ENCODE measurements around the gene CYTH2. TPM values are rescaled to one million over a fixed set of nuclear protein-coding genes. Genes with fewer than 3 reads are reported as not detected.

Gene CYTH2
- 10 to 100 TPM; 68.3 to 75.6 TPM for total RNA-seq
- long read RNA-seq, full-length matches to known transcripts = 43 of 70 reads
- long read RNA-seq, partial matches to known transcripts = 19 of 70 reads
- long read RNA-seq, other reads (novel, unspliced or antisense) = 8 of 70 reads

- peak; percentile 73 for ATAC-seq
Observed at GRCh38 chr19:48469289-48469881, at the start of gene CYTH2. CYTH2 (plus strand) TSS chr19:48469369; CDS start chr19:48469508, 139 bp downstream.

GRCh38 chr19:48421548-48421947 is 47.6 kb upstream of the CYTH2 start:
- DNase-seq = no peak
- ATAC-seq = no peak
- intact Hi-C loops (cut with DNase I, micrococcal nuclease) = no loop called here

More at GRCh38 chr19:48469289-48469881, at the start of gene CYTH2:
- intact Hi-C loops (cut with DNase I, micrococcal nuclease) = no loop called here
- peak; percentile 88 to 91 for DNase-seq

DNA sequence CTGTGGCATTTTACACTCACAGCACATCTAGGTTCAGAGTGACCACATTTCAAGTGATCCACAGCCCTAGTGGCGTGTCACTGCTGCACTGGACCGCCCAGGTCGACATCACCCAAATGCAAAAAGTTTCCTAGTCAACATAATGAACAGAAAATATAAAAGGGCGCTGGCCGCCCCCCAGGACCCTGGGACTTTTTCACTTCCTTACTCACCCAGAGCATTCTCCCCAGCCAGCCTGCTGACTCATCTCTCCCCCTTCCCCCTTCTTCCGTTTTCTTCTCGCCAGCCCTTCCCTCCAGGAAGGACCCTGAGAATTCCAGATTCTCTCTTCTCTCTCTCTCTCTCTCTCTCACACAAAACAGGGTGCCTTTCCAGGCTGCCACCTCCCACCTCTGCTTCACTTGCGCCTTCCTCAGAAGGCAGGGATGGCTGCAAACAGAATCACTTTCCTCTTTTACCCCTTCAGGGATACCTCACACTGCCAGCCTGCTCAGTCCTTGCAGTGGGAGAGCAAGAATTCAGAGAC is 44.4 kb upstream of the CYTH2 start:
- ATAC-seq (peak; percentile 20), DNase-seq (peak in 1 of 2 donors; percentile 12)
- intact Hi-C loops (cut with DNase I, micrococcal nuclease) = no loop called here

- no peak for DNase-seq
- no peak for ATAC-seq
- intact Hi-C loops (cut with DNase I, micrococcal nuclease) = no loop called here
Observed at GRCh38 chr19:48428670-48429069, 40.5 kb upstream of the CYTH2 start.

GRCh38 chr19:48433337-48433736 is 35.8 kb upstream of the CYTH2 start:
- DNase-seq (no peak), ATAC-seq (no peak)
- intact Hi-C loops (cut with DNase I, micrococcal nuclease) = no loop called here

DNA sequence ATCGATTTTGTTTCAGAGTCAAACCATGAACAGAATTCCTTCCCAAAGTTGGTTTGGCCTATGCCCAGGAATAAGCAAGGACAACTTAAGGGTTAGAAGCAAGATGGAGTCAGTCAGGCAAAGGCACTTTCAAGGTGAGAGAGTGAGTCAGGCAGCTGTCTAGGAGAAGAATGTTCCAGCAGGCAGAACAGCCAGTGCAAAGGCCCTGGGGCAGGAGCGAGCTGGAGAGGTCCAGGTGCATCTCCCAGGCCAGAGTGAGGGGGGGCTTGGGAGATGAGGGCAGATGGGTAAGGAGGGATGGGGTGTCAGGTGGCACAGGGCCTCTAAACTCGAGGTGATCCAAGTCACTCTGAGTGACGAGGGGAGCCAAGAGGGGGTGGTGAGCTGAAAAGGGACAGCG is 32.6 kb upstream of the CYTH2 start:
- intact Hi-C loops (cut with DNase I, micrococcal nuclease) = no loop called here
- ATAC-seq (no peak), DNase-seq (no peak)

DNA sequence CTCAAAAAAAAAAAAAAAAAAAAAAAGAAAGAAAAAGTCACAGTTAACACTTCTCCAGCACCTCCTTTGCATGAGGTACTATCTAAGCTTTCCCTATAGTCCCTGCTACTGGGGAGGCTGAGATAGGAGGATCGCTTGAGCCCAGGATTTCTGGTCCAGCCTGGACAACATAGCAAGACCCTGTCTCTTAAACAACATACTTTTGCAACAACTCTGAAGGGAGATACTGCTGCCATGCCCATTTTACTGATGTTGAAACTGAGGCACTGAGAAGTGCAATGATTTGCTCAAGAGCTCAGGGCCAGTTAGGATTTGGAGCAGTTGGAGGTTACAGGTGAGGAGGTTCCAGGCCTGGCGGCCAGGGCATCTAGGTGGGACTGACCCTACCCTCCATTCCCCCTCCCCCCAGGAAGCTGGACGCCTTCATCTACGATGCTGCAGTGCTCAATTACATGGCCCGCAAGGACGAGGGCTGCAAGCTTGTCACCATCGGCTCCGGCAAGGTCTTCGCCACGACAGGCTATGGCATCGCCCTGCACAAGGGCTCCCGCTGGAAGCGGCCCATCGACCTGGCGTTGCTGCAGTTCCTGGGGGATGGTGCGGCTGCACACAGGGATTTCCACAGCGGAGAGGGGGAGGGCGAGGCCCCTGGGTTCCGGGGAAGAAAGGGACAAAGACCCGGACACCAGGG is 27.7 kb upstream of the CYTH2 start:
- intact Hi-C loops (cut with DNase I, micrococcal nuclease) = no loop called here
- ATAC-seq (no peak), DNase-seq (no peak)

DNA sequence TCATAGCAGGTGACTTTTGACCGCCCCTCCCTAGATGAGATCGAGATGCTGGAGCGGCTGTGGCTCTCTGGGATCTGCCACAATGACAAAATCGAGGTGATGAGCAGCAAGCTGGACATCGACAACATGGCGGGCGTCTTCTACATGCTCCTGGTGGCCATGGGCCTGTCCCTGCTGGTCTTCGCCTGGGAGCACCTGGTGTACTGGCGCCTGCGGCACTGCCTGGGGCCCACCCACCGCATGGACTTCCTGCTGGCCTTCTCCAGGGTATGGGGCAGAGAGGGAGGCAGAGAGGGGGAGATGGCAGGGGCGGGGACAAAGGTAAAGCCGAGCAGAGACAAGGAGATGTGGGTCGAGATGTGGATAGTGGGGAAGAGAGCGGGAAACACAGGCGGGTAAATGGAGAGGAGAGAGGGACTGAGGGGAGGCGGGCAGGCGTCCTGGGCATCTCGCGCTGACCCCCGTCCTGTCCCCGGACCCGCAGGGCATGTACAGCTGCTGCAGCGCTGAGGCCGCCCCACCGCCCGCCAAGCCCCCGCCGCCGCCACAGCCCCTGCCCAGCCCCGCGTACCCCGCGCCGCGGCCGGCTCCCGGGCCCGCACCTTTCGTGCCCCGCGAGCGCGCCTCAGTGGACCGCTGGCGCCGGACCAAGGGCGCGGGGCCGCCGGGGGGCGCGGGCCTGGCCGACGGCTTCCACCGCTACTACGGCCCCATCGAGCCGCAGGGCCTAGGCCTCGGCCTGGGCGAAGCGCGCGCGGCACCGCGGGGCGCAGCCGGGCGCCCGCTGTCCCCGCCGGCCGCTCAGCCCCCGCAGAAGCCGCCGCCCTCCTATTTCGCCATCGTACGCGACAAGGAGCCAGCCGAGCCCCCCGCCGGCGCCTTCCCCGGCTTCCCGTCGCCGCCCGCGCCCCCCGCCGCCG is 26.8 kb upstream of the CYTH2 start:
- DNase-seq (no peak), ATAC-seq (no peak)
- intact Hi-C loops (cut with DNase I, micrococcal nuclease) = no loop called here

GRCh38 chr19:48443256-48443655 is 25.9 kb upstream of the CYTH2 start:
- DNase-seq (no peak), ATAC-seq (no peak)
- intact Hi-C loops (cut with DNase I, micrococcal nuclease) = no loop called here

GRCh38 chr19:48443731-48444128 is 25.4 kb upstream of the CYTH2 start:
- no peak for ATAC-seq
- intact Hi-C loops (cut with DNase I, micrococcal nuclease) = no loop called here
- DNase-seq = no peak

DNA sequence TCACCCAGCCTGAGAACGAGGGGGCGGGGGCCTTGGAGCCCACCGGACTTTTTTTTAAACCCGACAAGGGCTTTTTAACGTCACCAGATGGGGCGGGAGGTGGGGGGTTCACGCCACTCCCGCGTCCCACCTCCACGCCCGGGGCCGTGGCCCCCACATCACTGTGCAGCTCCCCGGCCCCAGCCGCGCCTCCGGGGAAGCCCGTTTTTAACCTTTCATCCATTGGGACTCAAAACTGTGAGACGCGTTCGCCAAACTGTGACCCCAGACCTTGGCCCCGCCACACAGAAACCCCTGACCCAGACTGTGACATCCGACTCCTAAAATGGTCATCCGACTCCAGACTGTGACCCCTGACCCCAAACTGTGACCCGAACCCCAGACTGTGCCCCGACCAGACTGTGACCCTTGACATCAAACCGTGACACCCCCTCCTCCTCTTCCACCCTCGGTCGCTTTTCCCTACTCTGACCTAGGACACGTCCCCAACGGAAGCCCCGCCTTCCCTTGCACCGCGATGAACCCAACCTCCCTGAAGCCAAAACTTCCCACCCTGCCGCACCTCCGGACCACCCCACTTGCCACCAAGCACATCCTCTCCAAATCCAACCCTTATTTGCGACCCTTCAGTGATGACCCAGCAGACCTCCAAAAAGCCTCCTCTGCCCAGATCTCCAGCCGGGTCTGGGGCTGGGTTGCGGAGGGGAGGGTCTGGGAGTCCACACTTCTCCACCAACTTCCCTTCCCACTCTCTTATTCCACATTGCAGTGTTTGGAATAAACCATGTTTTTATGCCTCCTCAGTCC is 24.8 kb upstream of the CYTH2 start:
- ATAC-seq = no peak
- intact Hi-C loops (cut with DNase I, micrococcal nuclease) = no loop called here
- DNase-seq = no peak

DNA sequence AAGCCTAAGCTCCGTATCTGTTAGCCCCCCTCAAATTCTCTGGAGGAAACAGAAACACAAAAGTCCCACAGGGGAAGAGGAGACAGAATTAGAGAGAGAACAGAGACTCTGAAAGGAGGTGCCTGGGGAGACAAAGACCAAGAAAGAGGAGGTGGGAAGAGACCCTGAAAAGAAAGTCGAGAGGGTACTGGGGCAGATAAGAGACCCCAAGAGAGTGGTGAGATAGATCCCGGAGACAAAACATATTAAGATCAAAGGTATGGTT is 24.3 kb upstream of the CYTH2 start:
- DNase-seq = no peak
- no peak for ATAC-seq
- intact Hi-C loops (cut with DNase I, micrococcal nuclease) = no loop called here

GRCh38 chr19:48445256-48445605 is 23.9 kb upstream of the CYTH2 start:
- no peak for DNase-seq
- intact Hi-C loops (cut with DNase I, micrococcal nuclease) = no loop called here

GRCh38 chr19:48445606-48446481 is 23.3 kb upstream of the CYTH2 start, which contains the start of gene GRWD1:
GRWD1 (plus strand) TSS chr19:48445983; CDS start chr19:48446006, 23 bp downstream.
- intact Hi-C loops (cut with DNase I, micrococcal nuclease) = no loop called here
- peak; percentile 96 for ATAC-seq
- DNase-seq = peak; percentile 92 to 93

More at GRCh38 chr19:48445256-48445605, 23.9 kb upstream of the CYTH2 start:
- ATAC-seq = peak; percentile 9

GRCh38 chr19:48446579-48446978 is 22.6 kb upstream of the CYTH2 start:
- intact Hi-C loops (cut with DNase I, micrococcal nuclease) = no loop called here
- ATAC-seq (no peak), DNase-seq (no peak)

DNA sequence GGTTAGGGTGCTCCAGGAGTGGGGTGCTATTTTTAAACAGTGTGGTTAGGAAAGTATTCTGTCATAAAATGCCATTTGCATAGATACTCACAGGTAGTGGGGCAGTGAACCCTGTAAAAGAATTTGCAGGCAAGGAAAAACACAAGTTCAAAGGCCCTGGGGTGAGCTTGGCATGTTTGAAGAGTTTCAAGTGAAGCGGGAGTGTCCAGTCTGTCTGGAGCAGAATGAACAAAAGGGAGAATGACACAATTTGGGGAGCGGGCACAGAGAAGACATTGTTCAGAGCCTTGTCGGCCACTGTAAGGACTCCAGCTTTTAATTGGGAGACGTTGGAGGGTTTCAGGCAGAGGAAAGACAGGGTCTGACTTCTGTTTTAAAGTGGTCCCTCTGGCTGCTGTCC is 20.6 kb upstream of the CYTH2 start:
- intact Hi-C loops (cut with DNase I, micrococcal nuclease) = no loop called here
- DNase-seq (no peak), ATAC-seq (no peak)

DNA sequence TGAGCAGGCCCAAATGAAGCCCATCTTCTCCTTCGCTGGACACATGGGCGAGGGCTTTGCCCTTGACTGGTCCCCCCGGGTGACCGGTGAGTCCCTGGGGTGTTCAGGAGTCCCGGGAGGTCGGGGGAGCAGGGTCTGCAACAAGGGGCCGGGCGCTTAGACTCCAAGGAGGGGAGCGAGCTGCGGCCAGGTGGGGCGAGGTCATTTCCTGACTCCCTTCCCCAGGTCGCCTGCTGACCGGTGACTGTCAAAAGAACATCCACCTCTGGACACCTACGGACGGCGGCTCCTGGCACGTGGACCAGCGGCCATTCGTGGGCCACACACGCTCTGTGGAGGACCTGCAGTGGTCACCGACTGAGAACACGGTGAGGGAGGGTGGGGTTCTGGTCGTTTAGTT is 18.7 kb upstream of the CYTH2 start:
- ATAC-seq (no peak), DNase-seq (no peak)
- intact Hi-C loops (cut with DNase I, micrococcal nuclease) = no loop called here

- no peak for DNase-seq
- intact Hi-C loops (cut with DNase I, micrococcal nuclease) = no loop called here
- no peak for ATAC-seq
Observed at GRCh38 chr19:48450863-48451262, 18.3 kb upstream of the CYTH2 start.

All from left colon (tissue), 2 donors.